AG04449 (cell line): Measurements from ENCODE around the gene AP2B1.

Experiments
- CTCF ChIA-PET: fragments of 350-600 bp; formaldehyde crosslinking; extraction: SDS; loops from one replicate; lab custom pipeline; 2021; ENCODE audit warnings: antibody characterized with exemption; lab: Yijun Ruan, JAX
- POLR2A ChIA-PET: fragments of 400-600, 350-600 bp; formaldehyde crosslinking; extraction: SDS; loops from one replicate; lab custom pipeline; 2020; ENCODE audit warnings: antibody characterized with exemption, inconsistent platforms; lab: Yijun Ruan, JAX
- DNase-seq: peaks from one replicate; pipeline ENCODE4 v3.0.0-alpha.2; 2010; ENCODE audit warnings: low read depth, low spot score
- H3K4me3 ChIP-seq: 2 replicates; pipeline ENCODE4 v1.5.1; 2011; ENCODE audit warnings: low read depth, mild to moderate bottlenecking, control low read depth, low read length
- CTCF ChIP-seq: IDR thresholded peaks from one replicate; pipeline ENCODE4 v1.5.1; 2011; ENCODE audit warnings: mild to moderate bottlenecking, moderate library complexity, low read length, control low read depth, inconsistent platforms; ENCODE audit not compliant: insufficient read depth; ENCODE audit errors: missing control alignments

Gene AP2B1

GRCh38 chr17:35734396-35734795 is 147.3 kb downstream of the AP2B1 start:
- H3K4me3 ChIP-seq = no peak overlapping the region
- ChIA-PET POLR2A (no interaction called here), CTCF (interaction anchor here (2.1 to 6.5 kb wide), 3 partner anchors 13 to 121 kb away, joined by 7 to 43 read pairs (median 9); no protein-coding TSS in a partner anchor)
- TF ChIP-seq CTCF = no peak
- no peak for DNase-seq

GRCh38 chr17:35735036-35735805 is 148.1 kb downstream of the AP2B1 start:
- H3K4me3 ChIP-seq = no peak overlapping the region
- POLR2A ChIA-PET = no interaction called here
- CTCF ChIA-PET = interaction anchor here (2.1 to 6.5 kb wide), 3 partner anchors 12 to 122 kb away, joined by 7 to 51 read pairs (median 15); no protein-coding TSS in a partner anchor
- TF ChIP-seq CTCF = no peak
- DNase-seq = no peak

GRCh38 chr17:35736236-35736635 is 149.1 kb downstream of the AP2B1 start:
- H3K4me3 ChIP-seq = no peak overlapping the region
- no peak for TF ChIP-seq CTCF
- ChIA-PET CTCF (interaction anchor here (1.1 to 6.5 kb wide), 3 partner anchors 11 to 123 kb away, joined by 3 to 51 read pairs (median 15); no protein-coding TSS in a partner anchor), POLR2A (no interaction called here)
- DNase-seq = no peak

GRCh38 chr17:35738519-35739133 is 151.5 kb downstream of the AP2B1 start:
- CTCF ChIA-PET = interaction anchor here (0.7 to 6.5 kb wide), 4 partner anchors 8 to 126 kb away, joined by 3 to 51 read pairs (median 10); no protein-coding TSS in a partner anchor
- DNase-seq = no peak
- TF ChIP-seq CTCF = no peak
- POLR2A ChIA-PET = no interaction called here
- H3K4me3 ChIP-seq = no peak overlapping the region

- CTCF ChIA-PET = interaction anchor here (0.7 to 6.5 kb wide), 4 partner anchors 7 to 126 kb away, joined by 3 to 51 read pairs (median 9); partner anchors contain the start of gene TAF15
- TF ChIP-seq CTCF = no peak
- no peak for DNase-seq
- no peak overlapping the region for H3K4me3 ChIP-seq
- POLR2A ChIA-PET = no interaction called here
Measured at GRCh38 chr17:35740216-35740615, 153.1 kb downstream of the AP2B1 start.
